ENCODE results near the gene MYO5C. TPM values are rescaled to one million over a fixed set of nuclear protein-coding genes. Genes with fewer than 3 reads are reported as not detected.

MYO5C gene
- total and polyA plus RNA-seq, 2 of the 8 experiments (the other 6 are each of a cell fraction or from before 2014, with no cell fraction given), result 8.2 to 26.7 TPM

DNA sequence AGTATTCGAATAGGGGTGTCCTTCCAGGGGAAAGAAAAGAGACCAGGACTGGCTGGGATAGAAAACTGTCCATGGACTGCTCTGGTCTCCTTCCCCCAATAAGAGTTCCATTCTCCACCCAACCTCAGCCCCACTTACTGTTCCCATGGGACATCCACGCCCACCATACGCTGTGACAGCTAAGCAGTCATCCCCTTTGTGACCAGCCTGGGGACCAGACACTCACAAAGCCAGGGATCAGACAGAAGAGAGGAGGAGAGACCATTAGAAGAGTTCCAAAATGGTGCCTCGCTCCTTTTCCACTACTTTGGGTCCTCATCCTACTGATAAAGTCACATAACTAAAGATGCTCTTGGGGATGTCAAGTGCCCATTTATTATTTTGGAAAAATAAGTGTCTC, 76.8 kb downstream of the MYO5C start:
- TF ChIP-seq HDAC6 (IDR thresholded peaks at IDR 0.05; ENCODE audit: low read depth, low read length), result no peak
- no peak for TF ChIP-seq MAFK (IDR thresholded peaks at IDR 0.05; ENCODE audit: low read depth, low read length)
- TF ChIP-seq RBBP5 (IDR thresholded peaks at IDR 0.05; ENCODE audit: borderline replicate concordance, low read depth, low read length), result no peak
- TF ChIP-seq CBX5 (IDR thresholded peaks at IDR 0.05; ENCODE audit: low read depth, low read length), result no peak
- no peak for TF ChIP-seq JUND (IDR thresholded peaks at IDR 0.05; ENCODE audit: low read length)
- TF ChIP-seq NRF1 (IDR thresholded peaks at IDR 0.05; ENCODE audit: low read depth, low read length), result no peak
- DNase-seq (ENCODE audit: low read depth in 1 of 2, low spot score in 2 of 2), result no peak
- no peak overlapping the region for H3K23ac ChIP-seq (ENCODE audit: insufficient read length)
- H4K91ac ChIP-seq (replicated peaks; ENCODE audit: insufficient read length, low read length), result no peak overlapping the region
- no peaks in the 10 kb centered on the region for H3K9me3 ChIP-seq (ENCODE audit: insufficient read depth in 2 of 2, low read depth in 1 of 2, low read length in 1 of 2)
- no peak overlapping the region for H3K56ac ChIP-seq (replicated peaks; ENCODE audit: insufficient read length, low read depth, low read length)
- no peak overlapping the region for H2BK5ac ChIP-seq (ENCODE audit: low read depth, low read length)
- H3K27me3 ChIP-seq (replicated peaks in 1 of 4; ENCODE audit: control insufficient read depth in 3 of 4, extremely low read depth in 1 of 4, insufficient read depth in 3 of 4, low read length in 3 of 4), result no peaks in the 10 kb centered on the region
- H2AK5ac ChIP-seq (ENCODE audit: low read depth, low read length), result no peak overlapping the region
- H4K8ac ChIP-seq (ENCODE audit: extremely low read depth, insufficient read depth, low read length), result no peak overlapping the region; the same call in 1 of the 2 replicates
- no peak overlapping the region for H3K18ac ChIP-seq (ENCODE audit: extremely low read depth, low read length)
- no peak overlapping the region for H4K5ac ChIP-seq (ENCODE audit: insufficient read length, low read depth, low read length)
- FAIRE-seq, result no peak
- ChIA-PET POLR2A (ENCODE audit: partially characterized antibody) (no interaction called here), CTCF (ENCODE audit: partially characterized antibody) (interaction anchor here (0.9 to 1.9 kb wide), 2 partner anchors 24 to 99 kb away, joined by 3 to 6 read pairs; no protein-coding TSS in a partner anchor)
- no peak overlapping the region for H2BK15ac ChIP-seq (ENCODE audit: low read length)
- H3K36me3 ChIP-seq (ENCODE audit: control insufficient read depth in 2 of 4, insufficient read depth in 4 of 4, low read length in 3 of 4), result peaks cover 12 to 63% (median 39%) of the 10 kb centered on the region in 4 experiments
- no peak overlapping the region for H2BK20ac ChIP-seq (ENCODE audit: low read length)
- H3K23me2 ChIP-seq (ENCODE audit: low read depth, low read length), result no peaks in the 10 kb centered on the region
- no peaks in the 10 kb centered on the region for H3K79me1 ChIP-seq (ENCODE audit: low read depth, low read length)
- no peak overlapping the region for H3K27ac ChIP-seq (ENCODE audit: low read depth, low read length)
- H3K4me2 ChIP-seq (ENCODE audit: insufficient read depth in 1 of 2, low read depth in 2 of 2, low read length in 2 of 2), result no peak overlapping the region
- no peak overlapping the region for H2AFZ ChIP-seq (ENCODE audit: low read length)
- H3K4me3 ChIP-seq (ENCODE audit: extremely low read depth in 1 of 4, insufficient read depth in 2 of 4, low read depth in 3 of 4, low read length in 4 of 4), result no peak overlapping the region
- no peak overlapping the region for H3K4ac ChIP-seq (replicated peaks; ENCODE audit: insufficient read length, low read depth, low read length)
- no peak overlapping the region for H3K14ac ChIP-seq (ENCODE audit: insufficient read length)
- no peak overlapping the region for H2BK12ac ChIP-seq (ENCODE audit: low read depth, low read length)
- H3K4me1 ChIP-seq (replicated peaks in 1 of 4; ENCODE audit: control insufficient read depth in 3 of 4, insufficient read depth in 4 of 4, low read length in 3 of 4), result no peaks in the 10 kb centered on the region
- no peak overlapping the region for H2BK120ac ChIP-seq (replicated peaks; ENCODE audit: low read depth, low read length)
- peaks cover 0 to 3% of the 10 kb centered on the region in 2 experiments for H4K20me1 ChIP-seq (replicated peaks in 1 of 2; ENCODE audit: control insufficient read depth in 1 of 2, insufficient read depth in 2 of 2, low read length in 2 of 2)
- H3K79me2 ChIP-seq (ENCODE audit: control insufficient read depth in 1 of 2, insufficient read depth in 2 of 2, low read length in 2 of 2), result no peaks in the 10 kb centered on the region
- 91% methylated on average over 4 of the region's 4 CpGs; no CpG with 5 or more reads in 1 of the 2 experiments for WGBS, 2 experiments (ENCODE audit: extremely low coverage in 1 of 2, insufficient coverage in 1 of 2, insufficient read length in 1 of 2, insufficient replicate concordance in 2 of 2, low coverage in 1 of 2, low lambda C conversion rate in 2 of 2, missing lambda C conversion rate in 1 of 2)
- no peak overlapping the region for H3K9ac ChIP-seq (replicated peaks in 1 of 4; ENCODE audit: extremely low read depth in 1 of 4, low read depth in 3 of 4, low read length in 3 of 4)

All from H1 (cell line).